ENCODE results near the gene PRKG1.

- TF ChIP-seq, protein P1, sequence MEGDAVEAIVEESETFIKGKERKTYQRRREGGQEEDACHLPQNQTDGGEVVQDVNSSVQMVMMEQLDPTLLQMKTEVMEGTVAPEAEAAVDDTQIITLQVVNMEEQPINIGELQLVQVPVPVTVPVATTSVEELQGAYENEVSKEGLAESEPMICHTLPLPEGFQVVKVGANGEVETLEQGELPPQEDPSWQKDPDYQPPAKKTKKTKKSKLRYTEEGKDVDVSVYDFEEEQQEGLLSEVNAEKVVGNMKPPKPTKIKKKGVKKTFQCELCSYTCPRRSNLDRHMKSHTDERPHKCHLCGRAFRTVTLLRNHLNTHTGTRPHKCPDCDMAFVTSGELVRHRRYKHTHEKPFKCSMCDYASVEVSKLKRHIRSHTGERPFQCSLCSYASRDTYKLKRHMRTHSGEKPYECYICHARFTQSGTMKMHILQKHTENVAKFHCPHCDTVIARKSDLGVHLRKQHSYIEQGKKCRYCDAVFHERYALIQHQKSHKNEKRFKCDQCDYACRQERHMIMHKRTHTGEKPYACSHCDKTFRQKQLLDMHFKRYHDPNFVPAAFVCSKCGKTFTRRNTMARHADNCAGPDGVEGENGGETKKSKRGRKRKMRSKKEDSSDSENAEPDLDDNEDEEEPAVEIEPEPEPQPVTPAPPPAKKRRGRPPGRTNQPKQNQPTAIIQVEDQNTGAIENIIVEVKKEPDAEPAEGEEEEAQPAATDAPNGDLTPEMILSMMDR (IDR thresholded peaks at IDR 0.05) = no peak
- TF ChIP-seq EZH2 (IDR thresholded peaks at IDR 0.05) (no peak), EZH2phosphoT487 (IDR thresholded peaks at IDR 0.05) (no peak)
Measured at GRCh38 chr10:52334595-52334994, 1260.3 kb downstream of the PRKG1 start.
